K562 (cell line): ENCODE results near the gene ATP13A2. TPM values are rescaled to one million over a fixed set of nuclear protein-coding genes. Genes with fewer than 3 reads are reported as not detected.
A peak's percentile ranks its signal among the peaks of the same experiment; 100 is the strongest.

ENCODE experiments used
- ATAC-seq: fragments of 200-7000 bp; cut with Tn5 transposase; 3 replicates; pipeline ENCODE4 v1.9.1; 2020; ENCODE audit warnings: moderate library complexity
- BruUV-seq: library from RNA; stranded (reverse); fragments of 400-500 nt; replicated peaks from 2 replicates; lab custom pipeline; 2021; lab: Mats Ljungman, UMichigan
- CTCF ChIA-PET: fragments of 300-600 bp; formaldehyde crosslinking; extraction: SDS; loops from one replicate; lab custom pipeline; 2021; ENCODE audit warnings: low intra/inter-chr PET ratio; lab: Yijun Ruan, JAX
- POLR2A ChIA-PET: fragments of 300-600, 350-650 bp; sonication (Branson Sonifier 250); formaldehyde crosslinking; extraction: SDS; loops from one replicate; lab custom pipeline; 2021; ENCODE audit warnings: antibody characterized with exemption, inconsistent platforms; lab: Yijun Ruan, JAX
- DNase-seq, 4 experiments: peaks; one replicate each; pipeline versions ENCODE4 v3.0.0 to v3.0.0-alpha.2; 2011 to 2018; ENCODE audit warnings: low spot score in 3 of 4, mixed read lengths in 3 of 4; ENCODE audit errors: extremely low read depth in 1 of 4
- FAIRE-seq: peaks from 2 replicates; lab custom pipeline; 2011; peaks lifted over from hg19 to GRCh38; lab: Jason Lieb, UNC
- H2AFZ ChIP-seq: 2 replicates; pipeline ENCODE4 v1.6.0; 2011; ENCODE audit warnings: low read depth, low read length, control low read depth, inconsistent platforms
- H3K27ac ChIP-seq: fragments of 200-600 bp; 3 replicates; pipeline ENCODE4 v1.8.0; 2011; ENCODE audit warnings: low read depth, mild to moderate bottlenecking, control low read depth, inconsistent platforms, low read length, moderate library complexity, mixed read lengths; ENCODE audit errors: extremely low read depth
- H3K27me3 ChIP-seq, 2 experiments: fragments of 300-600 bp in 1 of 2; 2 replicates in 1 of 2; 3 replicates in 1 of 2; pipeline versions ENCODE4 v1.6.0 to v1.8.0; 2011; ENCODE audit warnings: inconsistent platforms in 2 of 2, low read length in 2 of 2, mild to moderate bottlenecking in 1 of 2, mixed read lengths in 1 of 2, moderate library complexity in 1 of 2; ENCODE audit not compliant: control insufficient read depth in 2 of 2, insufficient read depth in 2 of 2
- H3K36me3 ChIP-seq: fragments of 300-600 bp; 3 replicates; pipeline ENCODE4 v1.8.0; 2011; ENCODE audit warnings: mild to moderate bottlenecking, low read length, inconsistent platforms; ENCODE audit not compliant: control insufficient read depth, insufficient read depth
- H3K4me1 ChIP-seq, 2 experiments: fragments of 200-600 bp in 1 of 2; replicated peaks in 1 of 2; 2 replicates in 1 of 2; 3 replicates in 1 of 2; pipeline versions ENCODE4 v1.5.1 to v1.8.0; 2011; ENCODE audit warnings: inconsistent platforms in 2 of 2, low read length in 2 of 2, mild to moderate bottlenecking in 1 of 2, mixed read lengths in 1 of 2, moderate library complexity in 1 of 2; ENCODE audit not compliant: control insufficient read depth in 2 of 2, insufficient read depth in 2 of 2
- H3K4me2 ChIP-seq: 2 replicates; pipeline ENCODE4 v1.6.1; 2011; ENCODE audit warnings: low read length, control low read depth, inconsistent platforms, mixed read lengths; ENCODE audit not compliant: insufficient read depth
- H3K4me3 ChIP-seq: fragments of 200-600 bp; sonication (generic), shearing (Covaris generic); 2 replicates; pipeline ENCODE4 v1.5.1; 2016; ENCODE audit warnings: control low read depth, inconsistent platforms
- H3K79me2 ChIP-seq: fragments of 200-600 bp; 3 replicates; pipeline ENCODE4 v1.8.0; 2011; ENCODE audit warnings: low read length, inconsistent platforms; ENCODE audit not compliant: control insufficient read depth, insufficient read depth
- H3K9ac ChIP-seq, 2 experiments: 2 replicates each; pipeline versions ENCODE4 v1.6.0 to v1.6.1; 2011; ENCODE audit warnings: low read depth in 2 of 2, low read length in 2 of 2, control low read depth in 1 of 2, inconsistent platforms in 1 of 2, mild to moderate bottlenecking in 1 of 2, mixed read lengths in 1 of 2; ENCODE audit not compliant: insufficient read depth in 1 of 2
- H3K9me1 ChIP-seq: one replicate; pipeline ENCODE4 v1.6.0; 2011; ENCODE audit warnings: inconsistent platforms, mild to moderate bottlenecking, low read length, moderate library complexity; ENCODE audit not compliant: control insufficient read depth, insufficient read depth
- H3K9me3 ChIP-seq: replicated peaks from 2 replicates; pipeline ENCODE4 v1.5.1; 2011; ENCODE audit warnings: low read depth, low read length, inconsistent platforms; ENCODE audit not compliant: control insufficient read depth, insufficient read depth
- H4K20me1 ChIP-seq: replicated peaks from 2 replicates; pipeline ENCODE4 v1.6.1; 2011; ENCODE audit warnings: low read length, inconsistent platforms, mixed read lengths; ENCODE audit not compliant: control insufficient read depth, insufficient read depth
- CCAR2 ChIP-seq: fragments of 200-400 bp; formaldehyde crosslinking; IDR thresholded peaks from 2 replicates; pipeline ENCODE4 v1.6.1; 2017; ENCODE audit warnings: mild to moderate bottlenecking, low read depth, low read length
- FUS ChIP-seq: fragments of 200-400 bp; formaldehyde crosslinking; optimal IDR thresholded peaks from 2 replicates; pipeline ENCODE3; 2017; ENCODE audit warnings: low read depth, low read length
- GTF2E2 ChIP-seq: fragments of 200-800 bp; sonication (Bioruptor generic); IDR thresholded peaks from 2 replicates; pipeline ENCODE4 v1.6.1; 2016; ENCODE audit warnings: missing genetic modification characterization, missing compliant biosample characterization
- HCFC1 ChIP-seq: IDR thresholded peaks from 2 replicates; pipeline ENCODE4 v1.6.1; 2012; ENCODE audit warnings: low read depth, low read length, improper control_type of control experiment
- IRF2 ChIP-seq: sonication (generic); formaldehyde crosslinking; IDR thresholded peaks from 2 replicates; pipeline ENCODE4 v1.8.1; 2022; ENCODE audit warnings: mild to moderate bottlenecking, missing genetic modification reagents
- KLF1 ChIP-seq: fragments of 450-650 bp; IDR thresholded peaks from 2 replicates; pipeline ENCODE4 v1.6.1; 2016; ENCODE audit warnings: missing genetic modification characterization, missing compliant biosample characterization
- MAFK ChIP-seq: IDR thresholded peaks from 2 replicates; pipeline ENCODE4 v1.6.1; 2011; ENCODE audit warnings: low read length, improper control_type of control experiment
- MTA2 ChIP-seq: fragments of 450-650 bp; IDR thresholded peaks from 2 replicates; pipeline ENCODE4 v1.6.1; 2016; ENCODE audit warnings: low read depth
- RBM22 ChIP-seq: fragments of 200-400 bp; formaldehyde crosslinking; IDR thresholded peaks from 2 replicates; pipeline ENCODE4 v1.6.1; 2018; ENCODE audit warnings: low read length, low read depth; ENCODE audit not compliant: poor library complexity, severe bottlenecking
- SMAD3 ChIP-seq: fragments of 450-650 bp; formaldehyde crosslinking; conservative IDR thresholded peaks from 2 replicates; pipeline ENCODE4 v1.4.0; 2020; ENCODE audit warnings: mild to moderate bottlenecking
- SOX6 ChIP-seq: fragments of 450-650 bp; IDR thresholded peaks from 2 replicates; pipeline ENCODE4 v1.6.1; 2014; ENCODE audit warnings: mild to moderate bottlenecking
- ZKSCAN3 ChIP-seq: fragments of 250-450 bp; sonication (Bioruptor Pico); IDR thresholded peaks from 2 replicates; pipeline ENCODE4 v1.4.0; 2020
- ZNF121 ChIP-seq: sonication (generic); formaldehyde crosslinking; conservative IDR thresholded peaks from 2 replicates; pipeline ENCODE4 v1.8.0; 2022; ENCODE audit warnings: missing genetic modification reagents
- ZNF146 ChIP-seq: IDR thresholded peaks from one replicate; pipeline ENCODE4 v1.6.1; 2018; ENCODE audit warnings: missing compliant biosample characterization; ENCODE audit not compliant: unreplicated experiment
- ZNF551 ChIP-seq: fragments of 250-450 bp; sonication (Bioruptor Pico); IDR thresholded peaks from 2 replicates; pipeline ENCODE4 v1.5.0; 2021; ENCODE audit warnings: mild to moderate bottlenecking, moderate library complexity
- ZNF717 ChIP-seq: fragments of 250-450 bp; sonication (Bioruptor Pico); IDR thresholded peaks from 2 replicates; pipeline ENCODE4 v1.5.0; 2021
- WGBS: fragments of 100-300 bp; shearing (Covaris generic); methylation state at CpG from one replicate; pipeline ENCODE4 v1.1.6; 2016; ENCODE audit warnings: low coverage, mixed read lengths; ENCODE audit not compliant: insufficient coverage; ENCODE audit errors: missing lambda C conversion rate; 5-methylcytosine and 5-hydroxymethylcytosine counted together
- in situ Hi-C: fragments of 300-500 bp; cut with MboI; formaldehyde crosslinking; loops from 4 replicates; pipeline ENCODE4 v1.15.0; 2018; ENCODE audit warnings: inconsistent platforms, mixed read lengths
- intact Hi-C: fragments of 100-400 bp; cut with micrococcal nuclease; formaldehyde crosslinking; loops from 2 replicates; pipeline ENCODE4 v1.14.2; 2022
- polyA plus RNA-seq, 8 experiments: library from polyadenylated mRNA; depleted of rRNA in 4 of 8; stranded (reverse) in 5 of 8; unstranded in 3 of 8; fragments of >200 nt; fragmentation: Nextera tagmentation in 2 of 8; fragmentation: Illumina TruSeq in 1 of 8; extraction: Ambion mirVana in 2 of 8; extraction: Trizol in 1 of 8; gene quantifications; 2 replicates each; pipeline versions ENCODE4 v1.2.1 to v1.2.3, GENCODE V29; 2011 to 2014; ENCODE audit warnings: inconsistent platforms in 1 of 8, missing spikeins in 1 of 8
- total RNA-seq, 7 experiments: library from RNA; depleted of rRNA in 6 of 7; stranded (reverse); fragments of >200 nt in 6 of 7; fragmentation: Illumina TruSeq in 2 of 7; extraction: Trizol in 2 of 7; gene quantifications; 2 replicates each; pipeline versions ENCODE4 v1.2.1 to v1.2.3, GENCODE V29; 2011 to 2021; ENCODE audit warnings: low replicate concordance in 1 of 7
- TF ChIP-seq, protein P1 (sequence below): sonication (generic); formaldehyde crosslinking; IDR thresholded peaks from 2 replicates; pipeline ENCODE4 v1.8.0; 2022; ENCODE audit warnings: mild to moderate bottlenecking, missing genetic modification reagents, borderline replicate concordance
- TF ChIP-seq, protein P2 (sequence below): fragments of 450-650 bp; IDR thresholded peaks from one replicate; pipeline ENCODE4 v1.6.1; 2018; ENCODE audit warnings: mild to moderate bottlenecking, moderate library complexity; ENCODE audit not compliant: partially characterized antibody
- TF ChIP-seq, protein P3 (sequence below): sonication (generic); formaldehyde crosslinking; IDR thresholded peaks from 2 replicates; pipeline ENCODE4 v1.8.1; 2023; ENCODE audit warnings: mild to moderate bottlenecking, missing genetic modification reagents

Gene ATP13A2
- total and polyA plus RNA-seq, 9 of the 15 experiments (the other 6 are each of a cell fraction or from before 2014, with no cell fraction given) = 0.36 to 56.3 (median 16.3) TPM

GRCh38 chr1:16978139-16978538 lies 33.6 kb downstream of the ATP13A2 start:
- BruUV-seq = no TSS peak
- in situ Hi-C loops = no loop called here
- ChIA-PET CTCF (no interaction called here), POLR2A (interaction anchor here (0.9 to 1.2 kb wide), 4 partner anchors 13 to 81 kb away, joined by 4 to 7 read pairs (median 6); no protein-coding TSS in a partner anchor)
- Histone ChIP-seq H3K9me3 (no peaks in the 10 kb centered on the region), H2AFZ (no peak overlapping the region), H3K36me3 (no peaks in the 10 kb centered on the region), H3K27me3 (peaks cover 20 to 29% of the 10 kb centered on the region in 2 experiments; a peak in 4 of 5 replicates), H3K4me3 (no peak overlapping the region), H3K9me1 (no peaks in the 10 kb centered on the region), H3K79me2 (no peaks in the 10 kb centered on the region), H3K4me2 (no peak overlapping the region), H3K4me1 (peaks cover 0 to 44% of the 10 kb centered on the region in 2 experiments; a peak in 2 of 5 replicates), H4K20me1 (peaks cover 18% of the 10 kb centered on the region; the same call in 1 of the 2 replicates), H3K27ac (no peak overlapping the region), H3K9ac (peak overlapping the region in 1 of 2 experiments; percentile 71; a peak in 2 of 4 replicates)
- TF ChIP-seq ZNF717 (CRISPR knock-in tag) = no peak
- no peak for TF ChIP-seq MAFK
- TF ChIP-seq GTF2E2 (tag) = no peak
- TF ChIP-seq, protein P1, sequence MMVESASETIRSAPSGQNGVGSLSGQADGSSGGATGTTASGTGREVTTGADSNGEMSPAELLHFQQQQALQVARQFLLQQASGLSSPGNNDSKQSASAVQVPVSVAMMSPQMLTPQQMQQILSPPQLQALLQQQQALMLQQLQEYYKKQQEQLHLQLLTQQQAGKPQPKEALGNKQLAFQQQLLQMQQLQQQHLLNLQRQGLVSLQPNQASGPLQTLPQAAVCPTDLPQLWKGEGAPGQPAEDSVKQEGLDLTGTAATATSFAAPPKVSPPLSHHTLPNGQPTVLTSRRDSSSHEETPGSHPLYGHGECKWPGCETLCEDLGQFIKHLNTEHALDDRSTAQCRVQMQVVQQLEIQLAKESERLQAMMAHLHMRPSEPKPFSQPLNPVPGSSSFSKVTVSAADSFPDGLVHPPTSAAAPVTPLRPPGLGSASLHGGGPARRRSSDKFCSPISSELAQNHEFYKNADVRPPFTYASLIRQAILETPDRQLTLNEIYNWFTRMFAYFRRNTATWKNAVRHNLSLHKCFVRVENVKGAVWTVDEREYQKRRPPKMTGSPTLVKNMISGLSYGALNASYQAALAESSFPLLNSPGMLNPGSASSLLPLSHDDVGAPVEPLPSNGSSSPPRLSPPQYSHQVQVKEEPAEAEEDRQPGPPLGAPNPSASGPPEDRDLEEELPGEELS (CRISPR knock-in tag) = no peak
- TF ChIP-seq ZNF146 (CRISPR knock-in tag) = no peak
- TF ChIP-seq ZNF551 (CRISPR knock-in tag) = no peak
- TF ChIP-seq FUS = no peak
- TF ChIP-seq MTA2 = no peak
- TF ChIP-seq CCAR2 = no peak
- TF ChIP-seq ZNF121 (CRISPR knock-in tag) = no peak
- TF ChIP-seq, protein P2, sequence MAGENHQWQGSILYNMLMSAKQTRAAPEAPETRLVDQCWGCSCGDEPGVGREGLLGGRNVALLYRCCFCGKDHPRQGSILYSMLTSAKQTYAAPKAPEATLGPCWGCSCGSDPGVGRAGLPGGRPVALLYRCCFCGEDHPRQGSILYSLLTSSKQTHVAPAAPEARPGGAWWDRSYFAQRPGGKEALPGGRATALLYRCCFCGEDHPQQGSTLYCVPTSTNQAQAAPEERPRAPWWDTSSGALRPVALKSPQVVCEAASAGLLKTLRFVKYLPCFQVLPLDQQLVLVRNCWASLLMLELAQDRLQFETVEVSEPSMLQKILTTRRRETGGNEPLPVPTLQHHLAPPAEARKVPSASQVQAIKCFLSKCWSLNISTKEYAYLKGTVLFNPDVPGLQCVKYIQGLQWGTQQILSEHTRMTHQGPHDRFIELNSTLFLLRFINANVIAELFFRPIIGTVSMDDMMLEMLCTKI = no peak
- TF ChIP-seq RBM22 = no peak
- TF ChIP-seq KLF1 = no peak
- TF ChIP-seq ZKSCAN3 (CRISPR knock-in tag) = no peak
- TF ChIP-seq, protein P3, sequence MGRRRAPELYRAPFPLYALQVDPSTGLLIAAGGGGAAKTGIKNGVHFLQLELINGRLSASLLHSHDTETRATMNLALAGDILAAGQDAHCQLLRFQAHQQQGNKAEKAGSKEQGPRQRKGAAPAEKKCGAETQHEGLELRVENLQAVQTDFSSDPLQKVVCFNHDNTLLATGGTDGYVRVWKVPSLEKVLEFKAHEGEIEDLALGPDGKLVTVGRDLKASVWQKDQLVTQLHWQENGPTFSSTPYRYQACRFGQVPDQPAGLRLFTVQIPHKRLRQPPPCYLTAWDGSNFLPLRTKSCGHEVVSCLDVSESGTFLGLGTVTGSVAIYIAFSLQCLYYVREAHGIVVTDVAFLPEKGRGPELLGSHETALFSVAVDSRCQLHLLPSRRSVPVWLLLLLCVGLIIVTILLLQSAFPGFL (CRISPR knock-in tag) = no peak
- no peak for TF ChIP-seq HCFC1
- TF ChIP-seq IRF2 (CRISPR knock-in tag) = no peak
- no peak for TF ChIP-seq SOX6
- TF ChIP-seq SMAD3 = no peak
- DNase-seq (no peak), FAIRE-seq (no peak), ATAC-seq (no peak)
- intact Hi-C loops = no loop called here
- 25% methylated on average over 4 of the region's 4 CpGs for WGBS
